H9 (cell line): ENCODE data around the gene TMEM185B. TPM values are rescaled to one million over a fixed set of nuclear protein-coding genes. Genes with fewer than 3 reads are reported as not detected.
A peak's percentile ranks its signal among the peaks of the same experiment; 100 is the strongest.

Experiments
- DNase-seq: peaks from one replicate; pipeline ENCODE4 v3.0.0-alpha.2; 2017
- H2AFZ ChIP-seq: one replicate; pipeline ENCODE4 v1.6.1; 2013; ENCODE audit warnings: mild to moderate bottlenecking, low read length, control low read depth, moderate library complexity
- H2AK5ac ChIP-seq: 2 replicates; pipeline ENCODE4 v1.6.1; 2013; ENCODE audit warnings: low read length, control low read depth, mixed read lengths; ENCODE audit not compliant: insufficient read length
- H2BK120ac ChIP-seq: one replicate; pipeline ENCODE4 v1.6.1; 2013; ENCODE audit warnings: low read depth, mild to moderate bottlenecking, low read length, control low read depth, inconsistent platforms; ENCODE audit not compliant: poor library complexity, severe bottlenecking
- H2BK12ac ChIP-seq: 2 replicates; pipeline ENCODE4 v1.6.1; 2013; ENCODE audit warnings: low read length, control low read depth, mixed read lengths, low read depth; ENCODE audit not compliant: insufficient read length
- H2BK15ac ChIP-seq: 2 replicates; pipeline ENCODE4 v1.6.1; 2013; ENCODE audit warnings: low read depth, low read length, control low read depth
- H2BK20ac ChIP-seq: one replicate; pipeline ENCODE4 v1.6.1; 2013; ENCODE audit warnings: low read depth, mild to moderate bottlenecking, low read length, control low read depth, inconsistent platforms; ENCODE audit not compliant: poor library complexity, severe bottlenecking
- H2BK5ac ChIP-seq: 2 replicates; pipeline ENCODE4 v1.6.1; 2013; ENCODE audit warnings: low read length, control low read depth, mixed read lengths; ENCODE audit not compliant: insufficient read length
- H3K14ac ChIP-seq: 2 replicates; pipeline ENCODE4 v1.6.1; 2013; ENCODE audit warnings: low read length, control low read depth; ENCODE audit not compliant: insufficient read depth
- H3K18ac ChIP-seq: 2 replicates; pipeline ENCODE4 v1.6.1; 2013; ENCODE audit warnings: low read depth, mild to moderate bottlenecking, mixed read lengths, low read length, control low read depth; ENCODE audit not compliant: insufficient read length
- H3K23ac ChIP-seq: 2 replicates; pipeline ENCODE4 v1.6.1; 2013; ENCODE audit warnings: low read length, control low read depth, mixed read lengths, low read depth; ENCODE audit not compliant: insufficient read length
- H3K23me2 ChIP-seq: 2 replicates; pipeline ENCODE4 v1.6.1; 2013; ENCODE audit warnings: low read depth, mild to moderate bottlenecking, mixed read lengths, low read length, control low read depth; ENCODE audit not compliant: insufficient read length, poor library complexity, severe bottlenecking
- H3K27ac ChIP-seq: 2 replicates; pipeline ENCODE4 v1.5.1; 2013; ENCODE audit warnings: low read length, control low read depth, mixed read lengths, low read depth; ENCODE audit not compliant: insufficient read length
- H3K27me3 ChIP-seq: 2 replicates; pipeline ENCODE4 v1.6.1; 2013; ENCODE audit warnings: low read length, control low read depth, inconsistent platforms; ENCODE audit not compliant: insufficient read depth
- H3K4ac ChIP-seq: 2 replicates; pipeline ENCODE4 v1.6.1; 2013; ENCODE audit warnings: low read depth, mild to moderate bottlenecking, control low read depth, inconsistent platforms, low read length, moderate library complexity
- H3K4me1 ChIP-seq: 2 replicates; pipeline ENCODE4 v1.6.1; 2013; ENCODE audit warnings: low read length, control low read depth, inconsistent platforms; ENCODE audit not compliant: insufficient read depth
- H3K4me2 ChIP-seq: 2 replicates; pipeline ENCODE4 v1.6.1; 2013; ENCODE audit warnings: low read length, control low read depth, mixed read lengths; ENCODE audit not compliant: insufficient read length, insufficient read depth
- H3K56ac ChIP-seq: 2 replicates; pipeline ENCODE4 v1.6.1; 2013; ENCODE audit warnings: low read depth, mild to moderate bottlenecking, mixed read lengths, low read length, control low read depth; ENCODE audit not compliant: insufficient read length
- H3K79me1 ChIP-seq: 2 replicates; pipeline ENCODE4 v1.6.1; 2013; ENCODE audit warnings: low read depth, mild to moderate bottlenecking, moderate library complexity, low read length, control low read depth, inconsistent platforms; ENCODE audit not compliant: insufficient read depth, poor library complexity, severe bottlenecking
- H3K79me2 ChIP-seq: 2 replicates; pipeline ENCODE4 v1.6.1; 2013; ENCODE audit warnings: low read length, control low read depth, inconsistent platforms; ENCODE audit not compliant: insufficient read depth
- H3K9ac ChIP-seq: 2 replicates; pipeline ENCODE4 v1.6.1; 2013; ENCODE audit warnings: low read length, control low read depth, mixed read lengths; ENCODE audit not compliant: insufficient read length; ENCODE audit errors: extremely low read depth
- H3K9me3 ChIP-seq: one replicate; pipeline ENCODE4 v1.6.1; 2013; ENCODE audit warnings: low read depth, low read length, inconsistent platforms; ENCODE audit not compliant: control insufficient read depth
- H3T11ph ChIP-seq: one replicate; pipeline ENCODE4 v1.6.1; 2013; ENCODE audit warnings: mild to moderate bottlenecking, low read length, control low read depth, inconsistent platforms
- H4K20me1 ChIP-seq: one replicate; pipeline ENCODE4 v1.6.1; 2013; ENCODE audit not compliant: control insufficient read depth, insufficient read length, insufficient read depth
- H4K5ac ChIP-seq: 2 replicates; pipeline ENCODE4 v1.6.1; 2013; ENCODE audit warnings: low read depth, mild to moderate bottlenecking, mixed read lengths, low read length, control low read depth; ENCODE audit not compliant: insufficient read length
- H4K8ac ChIP-seq: replicated peaks from 2 replicates; pipeline ENCODE4 v1.6.1; 2013; ENCODE audit warnings: low read length, control low read depth, mixed read lengths, low read depth; ENCODE audit not compliant: insufficient read length
- H4K91ac ChIP-seq: 2 replicates; pipeline ENCODE4 v1.6.1; 2013; ENCODE audit warnings: low read depth, mild to moderate bottlenecking, moderate library complexity, mixed read lengths, low read length, control low read depth; ENCODE audit not compliant: insufficient read length
- H3K27ac Mint-ChIP-seq, 3 experiments: 2 replicates in 2 of 3; 3 replicates in 1 of 3; pipeline ENCODE4 v1.8.0; 2020 to 2021; ENCODE audit warnings: mixed read lengths in 3 of 3, mild to moderate bottlenecking in 1 of 3, moderate library complexity in 1 of 3
- H3K27me3 Mint-ChIP-seq: 2 replicates; pipeline ENCODE4 v1.8.0; 2021; ENCODE audit warnings: low read depth, mild to moderate bottlenecking, moderate library complexity, mixed read lengths
- H3K36me3 Mint-ChIP-seq, 3 experiments: 2 replicates in 2 of 3; 3 replicates in 1 of 3; pipeline ENCODE4 v1.8.0; 2020 to 2021; ENCODE audit warnings: low read depth in 3 of 3, mixed read lengths in 3 of 3; ENCODE audit not compliant: insufficient read depth in 1 of 3
- H3K4me1 Mint-ChIP-seq, 2 experiments: 2 replicates each; pipeline ENCODE4 v1.8.0; 2020; ENCODE audit warnings: mixed read lengths in 2 of 2
- H3K4me3 Mint-ChIP-seq, 2 experiments: 2 replicates in 1 of 2; 3 replicates in 1 of 2; pipeline ENCODE4 v1.8.0; 2020 to 2021; ENCODE audit warnings: mild to moderate bottlenecking in 2 of 2, mixed read lengths in 2 of 2, moderate library complexity in 1 of 2
- H3K9me3 Mint-ChIP-seq, 2 experiments: 2 replicates in 1 of 2; 3 replicates in 1 of 2; pipeline ENCODE4 v1.8.0; 2020; ENCODE audit warnings: mild to moderate bottlenecking in 2 of 2, mixed read lengths in 2 of 2, moderate library complexity in 1 of 2
- WGBS: extraction: QIAGEN DNeasy Blood & Tissue Kit; methylation state at CpG from one replicate; pipeline ENCODE4 v1.1.7; 2013; ENCODE audit warnings: missing lambda C conversion rate, low lambda C conversion rate, mixed read lengths; ENCODE audit not compliant: insufficient read length; ENCODE audit errors: extremely low coverage; 5-methylcytosine and 5-hydroxymethylcytosine counted together
- total RNA-seq: library from RNA; stranded (reverse); gene quantifications from 2 replicates; pipeline ENCODE4 v1.2.1, GENCODE V29; 2021
- TF ChIP-seq, protein P1 (sequence below): fragments of 200-600 bp; sonication (generic); conservative IDR thresholded peaks from 3 replicates; pipeline ENCODE4 v1.8.0; 2021; ENCODE audit warnings: antibody characterized with exemption, mild to moderate bottlenecking

TMEM185B gene
- total RNA-seq, 1 experiment from 2014 or later, result 29.0 TPM

GRCh38 chr2:120237491-120237902, 14.3 kb upstream of the TMEM185B start:
- H3K27me3 ChIP-seq, result no peaks in the 10 kb centered on the region; the same call in 1 of the 2 replicates

More at GRCh38 chr2:120237491-120237902, 14.3 kb upstream of the TMEM185B start:
- Histone ChIP-seq H3K79me1 (no peaks in the 10 kb centered on the region), H3T11ph (no peak overlapping the region), H2BK20ac (no peak overlapping the region), H3K9ac (no peak overlapping the region), H3K14ac (no peak overlapping the region), H3K9me3 (no peaks in the 10 kb centered on the region), H2AFZ (no peak overlapping the region), H3K23ac (no peak overlapping the region), H2BK5ac (no peak overlapping the region), H2BK12ac (no peak overlapping the region), H3K56ac (no peak overlapping the region), H3K4me2 (no peak overlapping the region), H2BK15ac (no peak overlapping the region), H2AK5ac (no peak overlapping the region), H3K27ac (no peak overlapping the region), H3K4me1 (peaks cover 3% of the 10 kb centered on the region), H3K23me2 (no peaks in the 10 kb centered on the region), H4K8ac (no peak overlapping the region), H3K4ac (no peak overlapping the region), H3K18ac (peak overlapping the region; percentile 53), H4K91ac (no peak overlapping the region), H3K79me2 (no peaks in the 10 kb centered on the region), H4K20me1 (no peaks in the 10 kb centered on the region), H2BK120ac (no peak overlapping the region), H4K5ac (no peak overlapping the region)
- Mint-ChIP-seq H3K36me3 (no peaks in the 10 kb centered on the region; a peak in 1 of 7 replicates), H3K4me1 (peaks cover 33 to 36% of the 10 kb centered on the region in 2 experiments), H3K4me3 (no peak overlapping the region), H3K27me3 (peaks cover 17% of the 10 kb centered on the region), H3K9me3 (peaks cover 5 to 7% of the 10 kb centered on the region in 2 experiments; a peak in 2 of 5 replicates), H3K27ac (peak overlapping the region; percentile 47 to 67 (median 56); a peak in 1 of 7 replicates)
- DNase-seq, result peak; percentile 29
- WGBS, result no CpG with 5 or more reads among the region's 10 CpGs
- TF ChIP-seq, protein P1, sequence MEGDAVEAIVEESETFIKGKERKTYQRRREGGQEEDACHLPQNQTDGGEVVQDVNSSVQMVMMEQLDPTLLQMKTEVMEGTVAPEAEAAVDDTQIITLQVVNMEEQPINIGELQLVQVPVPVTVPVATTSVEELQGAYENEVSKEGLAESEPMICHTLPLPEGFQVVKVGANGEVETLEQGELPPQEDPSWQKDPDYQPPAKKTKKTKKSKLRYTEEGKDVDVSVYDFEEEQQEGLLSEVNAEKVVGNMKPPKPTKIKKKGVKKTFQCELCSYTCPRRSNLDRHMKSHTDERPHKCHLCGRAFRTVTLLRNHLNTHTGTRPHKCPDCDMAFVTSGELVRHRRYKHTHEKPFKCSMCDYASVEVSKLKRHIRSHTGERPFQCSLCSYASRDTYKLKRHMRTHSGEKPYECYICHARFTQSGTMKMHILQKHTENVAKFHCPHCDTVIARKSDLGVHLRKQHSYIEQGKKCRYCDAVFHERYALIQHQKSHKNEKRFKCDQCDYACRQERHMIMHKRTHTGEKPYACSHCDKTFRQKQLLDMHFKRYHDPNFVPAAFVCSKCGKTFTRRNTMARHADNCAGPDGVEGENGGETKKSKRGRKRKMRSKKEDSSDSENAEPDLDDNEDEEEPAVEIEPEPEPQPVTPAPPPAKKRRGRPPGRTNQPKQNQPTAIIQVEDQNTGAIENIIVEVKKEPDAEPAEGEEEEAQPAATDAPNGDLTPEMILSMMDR, result no peak
